ENCODE measurements around the gene NRG3.

NRG3 gene

GRCh38 chr10:82874671-82875070, 999.7 kb downstream of the NRG3 start:
- DNase-seq (ENCODE audit: extremely low read depth in 1 of 2, low read depth in 1 of 2): no peak

DNA sequence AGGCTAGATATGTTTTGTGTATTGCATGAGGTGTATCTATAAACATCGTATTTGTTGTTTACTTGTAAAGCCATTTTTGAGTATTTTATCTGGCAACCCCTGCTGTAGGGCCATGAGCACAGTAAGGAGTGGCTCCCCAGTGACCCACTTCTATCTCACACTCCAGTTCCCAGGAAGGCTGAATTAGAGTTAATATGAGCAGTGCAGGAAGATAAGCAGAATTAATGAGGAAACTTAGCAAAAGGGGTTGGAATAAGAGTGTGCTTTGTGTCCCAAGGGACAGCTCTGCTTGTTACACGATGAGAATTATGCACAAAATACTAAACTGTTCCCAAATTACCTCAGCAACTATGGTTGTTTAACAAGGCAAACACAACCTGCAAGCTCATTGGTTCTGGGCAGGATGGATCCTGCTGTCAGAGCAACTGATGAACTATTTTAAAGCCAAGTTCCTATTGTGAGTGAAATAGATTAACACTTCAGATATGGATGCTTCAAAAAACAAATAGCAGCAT, 1005.8 kb downstream of the NRG3 start:
- DNase-seq (ENCODE audit: extremely low read depth in 1 of 2, low read depth in 1 of 2): no peak

DNA sequence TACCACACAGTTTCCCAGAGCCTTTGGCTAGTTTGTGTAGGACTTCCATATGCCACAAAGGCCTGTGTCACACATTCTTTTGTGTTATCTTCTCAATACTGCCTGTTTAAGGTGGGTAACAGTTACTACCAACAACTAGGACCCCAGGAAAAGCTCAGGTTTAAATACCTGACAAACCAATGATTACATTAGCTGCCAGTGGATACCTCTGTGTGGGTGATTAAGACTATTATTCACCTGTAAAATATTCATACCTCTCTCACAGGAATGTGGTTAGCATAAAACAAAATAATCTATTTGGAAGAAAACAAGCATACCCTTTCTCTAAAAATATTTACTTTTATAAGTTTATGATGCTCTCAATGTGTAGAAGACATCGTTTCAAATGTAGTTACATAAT, 1007.7 kb downstream of the NRG3 start:
- no peak for DNase-seq (ENCODE audit: extremely low read depth in 1 of 2, low read depth in 1 of 2)

DNA sequence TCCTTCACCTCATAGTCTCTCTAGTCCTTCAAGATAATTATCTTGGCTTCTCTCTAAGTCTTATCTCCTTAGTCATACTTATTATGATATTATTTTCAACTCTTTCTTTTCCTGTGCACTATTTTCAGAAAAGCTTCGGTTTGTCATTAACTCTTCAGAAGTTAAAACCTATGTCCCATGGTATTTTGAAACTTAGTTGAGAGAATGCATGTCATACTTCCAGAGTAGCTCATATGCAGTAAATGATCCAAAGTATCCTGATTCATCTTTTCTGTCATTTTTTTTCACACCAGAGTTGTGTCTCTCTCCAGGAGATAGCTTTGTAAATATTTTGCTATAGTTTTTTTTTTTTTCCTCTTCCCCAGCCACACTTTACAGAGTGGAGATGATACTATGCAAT, 1008.6 kb downstream of the NRG3 start:
- DNase-seq (ENCODE audit: extremely low read depth in 1 of 2, low read depth in 1 of 2): no peak

- DNase-seq (ENCODE audit: extremely low read depth in 1 of 2, low read depth in 1 of 2): no peak
Observed at GRCh38 chr10:82887488-82887887, 1012.5 kb downstream of the NRG3 start.

GRCh38 chr10:82888809-82889455, 1013.9 kb downstream of the NRG3 start:
- no peak for DNase-seq (ENCODE audit: extremely low read depth in 1 of 2, low read depth in 1 of 2)

DNA sequence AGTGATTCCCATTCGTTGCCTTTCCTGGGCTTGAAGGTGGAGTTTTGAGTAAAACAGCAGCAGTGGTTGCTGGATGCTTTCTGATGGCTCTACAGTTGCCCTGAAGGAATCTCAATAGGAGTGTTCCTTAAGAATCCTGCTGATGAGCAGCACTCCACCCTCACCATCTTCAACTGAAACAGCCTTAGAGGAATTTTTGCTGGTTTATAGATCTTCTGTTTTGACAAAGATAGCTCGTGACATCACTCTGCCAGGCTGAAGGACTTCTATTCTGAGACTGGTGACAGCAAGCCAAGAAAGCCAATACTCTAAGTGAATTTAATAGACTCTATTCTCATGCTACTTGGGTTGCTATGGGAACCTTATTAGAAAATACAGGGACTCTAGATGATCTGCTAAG, 1014.7 kb downstream of the NRG3 start:
- DNase-seq (ENCODE audit: extremely low read depth in 1 of 2, low read depth in 1 of 2): no peak

DNA sequence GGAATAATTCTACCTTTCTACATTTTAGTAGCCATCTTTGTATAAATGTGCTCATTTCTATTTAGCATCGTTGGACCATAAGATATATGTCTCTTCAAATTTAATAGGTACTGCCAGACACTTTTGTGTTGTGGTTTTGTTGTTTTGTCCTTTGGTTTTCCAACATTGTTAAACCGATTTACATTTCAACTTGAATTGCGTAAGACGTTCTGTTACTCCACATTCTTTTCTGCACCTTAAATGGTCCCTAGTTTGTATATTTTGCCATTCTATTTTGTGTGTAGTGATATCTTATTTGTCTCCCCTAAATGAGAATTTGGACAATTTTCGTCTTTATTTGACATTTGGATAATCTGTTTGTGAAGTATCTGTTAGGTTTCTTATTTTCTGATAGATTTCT, 1015.6 kb downstream of the NRG3 start:
- DNase-seq (ENCODE audit: extremely low read depth in 1 of 2, low read depth in 1 of 2): no peak

- no peak for DNase-seq (ENCODE audit: extremely low read depth in 1 of 2, low read depth in 1 of 2)
Observed at GRCh38 chr10:82908096-82908495, 1033.1 kb downstream of the NRG3 start.

- no peak for DNase-seq (ENCODE audit: extremely low read depth in 1 of 2, low read depth in 1 of 2)
Observed at GRCh38 chr10:82908751-82909150, 1033.8 kb downstream of the NRG3 start.

GRCh38 chr10:82910301-82910700, 1035.3 kb downstream of the NRG3 start:
- no peak for DNase-seq (ENCODE audit: extremely low read depth in 1 of 2, low read depth in 1 of 2)

GRCh38 chr10:82914655-82915136, 1039.7 kb downstream of the NRG3 start:
- no peak for DNase-seq (ENCODE audit: extremely low read depth in 1 of 2, low read depth in 1 of 2)

DNA sequence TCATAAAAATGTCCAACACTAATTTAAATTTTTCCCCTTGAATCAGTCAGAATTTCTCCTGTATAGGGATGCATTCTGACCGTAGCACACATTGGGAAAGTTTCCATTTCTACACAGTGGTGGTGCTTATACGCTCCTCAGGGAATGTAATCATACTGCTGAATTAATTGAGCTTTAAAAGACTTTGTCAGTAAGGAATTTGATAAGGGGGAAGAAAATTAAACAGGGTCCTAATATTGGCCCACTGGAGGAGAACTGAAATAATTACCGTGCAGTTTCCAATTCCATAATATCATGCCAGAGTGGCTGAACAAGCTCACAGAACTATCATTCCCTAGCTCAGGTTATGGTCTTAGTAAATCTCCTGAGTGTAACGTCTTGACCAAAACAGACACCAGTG, 1041.9 kb downstream of the NRG3 start:
- no peak for DNase-seq (ENCODE audit: extremely low read depth in 1 of 2, low read depth in 1 of 2)

DNA sequence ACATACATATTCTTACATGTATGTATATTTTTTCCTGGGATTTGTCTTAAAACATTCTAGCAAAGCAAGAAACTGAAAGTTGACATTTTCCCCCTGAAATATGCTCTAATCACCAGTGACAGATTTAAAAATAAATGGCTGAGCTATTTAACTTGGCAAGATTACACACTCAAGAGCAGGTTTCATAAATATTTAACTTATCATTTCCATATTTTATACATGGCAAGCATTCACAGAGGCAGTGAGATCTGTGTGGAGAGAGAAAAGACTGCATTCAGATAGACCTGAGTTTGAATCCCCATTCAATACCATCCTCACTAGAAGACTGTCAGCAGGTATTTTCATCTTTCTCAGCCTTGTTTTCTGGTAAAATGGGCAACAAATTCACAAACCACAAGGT, 1043.0 kb downstream of the NRG3 start:
- no peak for DNase-seq (ENCODE audit: extremely low read depth in 1 of 2, low read depth in 1 of 2)

DNA sequence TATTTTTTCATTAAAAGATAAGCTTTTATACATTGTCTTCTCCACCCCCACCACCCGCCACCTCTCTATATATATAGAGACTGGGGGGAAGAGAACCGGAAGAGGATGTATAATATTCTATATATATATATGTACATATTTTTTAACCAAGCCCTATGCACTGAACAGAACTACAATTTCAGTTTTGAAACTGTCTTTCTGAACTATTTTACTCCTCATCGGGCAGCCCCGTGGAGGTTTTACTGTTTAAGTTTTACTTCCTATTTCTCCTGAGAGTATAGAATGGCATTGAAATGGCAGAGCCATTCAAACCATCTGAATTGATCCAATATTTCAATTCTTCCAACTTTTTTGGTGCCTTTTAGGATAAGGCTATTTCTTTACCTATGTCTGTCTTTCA, 1047.1 kb downstream of the NRG3 start:
- DNase-seq (ENCODE audit: extremely low read depth in 1 of 2, low read depth in 1 of 2): no peak

- DNase-seq (ENCODE audit: extremely low read depth in 1 of 2, low read depth in 1 of 2): no peak
Observed at GRCh38 chr10:82922755-82923154, 1047.8 kb downstream of the NRG3 start.

DNA sequence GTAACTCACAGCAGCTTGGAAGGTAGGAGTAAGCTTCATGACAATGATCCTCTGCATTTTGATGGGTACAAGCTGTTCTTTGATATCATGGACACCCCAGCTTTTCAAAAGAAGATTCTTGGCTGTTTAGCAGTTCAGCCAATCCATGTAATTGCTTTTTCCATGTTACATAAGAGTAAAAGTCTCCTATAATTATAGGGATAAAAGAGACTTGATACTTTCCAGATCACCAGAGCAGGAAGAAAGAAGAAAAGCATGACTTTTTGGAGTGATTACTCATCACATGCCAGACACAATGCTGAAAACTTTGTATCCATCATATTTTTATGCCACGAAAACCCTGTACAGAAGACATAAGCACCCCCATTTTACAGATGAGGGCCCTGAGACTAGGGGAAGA, 1049.7 kb downstream of the NRG3 start:
- DNase-seq (ENCODE audit: extremely low read depth in 1 of 2, low read depth in 1 of 2): no peak

- no peak for DNase-seq (ENCODE audit: extremely low read depth in 1 of 2, low read depth in 1 of 2)
Observed at GRCh38 chr10:82925547-82925946, 1050.6 kb downstream of the NRG3 start.

- DNase-seq (ENCODE audit: extremely low read depth in 1 of 2, low read depth in 1 of 2): no peak
Observed at GRCh38 chr10:82932451-82932850, 1057.5 kb downstream of the NRG3 start.

DNA sequence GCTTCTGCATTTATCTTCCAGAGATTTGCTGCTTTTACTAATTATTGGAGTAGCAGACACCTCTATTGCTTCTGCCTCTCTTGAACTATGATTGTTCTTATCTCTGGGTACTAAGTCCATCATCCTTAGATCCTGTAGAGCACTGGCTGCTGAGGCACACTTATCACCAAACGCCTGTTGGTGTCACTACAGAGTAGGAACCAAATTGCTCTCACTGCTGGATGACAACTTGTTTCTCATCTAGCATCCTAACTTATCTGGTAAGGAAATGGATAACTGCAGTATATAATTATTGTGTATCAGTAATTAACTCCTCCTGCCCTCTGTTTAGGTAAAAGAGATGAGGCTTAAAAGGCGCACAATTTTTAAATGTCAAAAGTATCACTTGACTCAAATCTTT, 1059.4 kb downstream of the NRG3 start:
- no peak for DNase-seq (ENCODE audit: extremely low read depth in 1 of 2, low read depth in 1 of 2)

- DNase-seq (ENCODE audit: extremely low read depth in 1 of 2, low read depth in 1 of 2): no peak
Observed at GRCh38 chr10:82934947-82935346, 1060.0 kb downstream of the NRG3 start.

- no peak for DNase-seq (ENCODE audit: extremely low read depth in 1 of 2, low read depth in 1 of 2)
Observed at GRCh38 chr10:82938331-82938730, 1063.3 kb downstream of the NRG3 start.
